Astrocyte (in vitro differentiated cells and primary cell): Measurements from ENCODE around the gene NXPH1. TPM values are rescaled to one million over a fixed set of nuclear protein-coding genes. Genes with fewer than 3 reads are reported as not detected.
A peak's percentile ranks its signal among the peaks of the same experiment; 100 is the strongest.

Experiments
- DNase-seq: peaks from one replicate; pipeline ENCODE4 v3.0.0-alpha.2; 2010; ENCODE audit warnings: low read depth
- FAIRE-seq: peaks from 2 replicates; lab custom pipeline; 2011; peaks lifted over from hg19 to GRCh38; lab: Jason Lieb, UNC
- H2AFZ ChIP-seq: 2 replicates; pipeline ENCODE4 v1.6.0; 2012; ENCODE audit warnings: low read depth, low read length, inconsistent platforms
- H3K27ac ChIP-seq: 2 replicates; pipeline ENCODE4 v1.5.1; 2011; ENCODE audit warnings: low read depth, low read length, inconsistent platforms
- H3K27me3 ChIP-seq: 2 replicates; pipeline ENCODE4 v1.6.0; 2011; ENCODE audit warnings: low read length, inconsistent platforms; ENCODE audit not compliant: insufficient read depth
- H3K36me3 ChIP-seq: 2 replicates; pipeline ENCODE4 v1.5.1; 2011; ENCODE audit warnings: low read length, inconsistent platforms; ENCODE audit not compliant: insufficient read depth
- H3K4me1 ChIP-seq: 2 replicates; pipeline ENCODE4 v1.5.1; 2011; ENCODE audit warnings: low read length, inconsistent platforms; ENCODE audit not compliant: insufficient read depth
- H3K4me2 ChIP-seq: 2 replicates; pipeline ENCODE4 v1.6.0; 2012; ENCODE audit warnings: low read length, inconsistent platforms
- H3K4me3 ChIP-seq: 2 replicates; pipeline ENCODE4 v1.5.1; 2011; ENCODE audit warnings: low read depth, mild to moderate bottlenecking, low read length, inconsistent platforms; ENCODE audit not compliant: insufficient read depth
- H3K79me2 ChIP-seq: 2 replicates; pipeline ENCODE4 v1.6.0; 2012; ENCODE audit warnings: mild to moderate bottlenecking, low read length, inconsistent platforms; ENCODE audit not compliant: insufficient read depth
- H3K9ac ChIP-seq: 2 replicates; pipeline ENCODE4 v1.6.0; 2012; ENCODE audit warnings: mild to moderate bottlenecking, low read length, inconsistent platforms
- H3K9me3 ChIP-seq: 2 replicates; pipeline ENCODE4 v1.5.1; 2012; ENCODE audit warnings: low read depth, mild to moderate bottlenecking, low read length, inconsistent platforms; ENCODE audit not compliant: insufficient read depth
- H4K20me1 ChIP-seq: 2 replicates; pipeline ENCODE4 v1.6.0; 2012; ENCODE audit warnings: low read length, inconsistent platforms; ENCODE audit not compliant: insufficient read depth
- H3K27ac Mint-ChIP-seq: one replicate; pipeline ENCODE4 v1.8.0; 2021; ENCODE audit warnings: mild to moderate bottlenecking, mixed read lengths; ENCODE audit not compliant: unreplicated experiment
- H3K27me3 Mint-ChIP-seq: one replicate; pipeline ENCODE4 v1.8.0; 2021; ENCODE audit warnings: low read depth, mixed read lengths; ENCODE audit not compliant: unreplicated experiment
- H3K36me3 Mint-ChIP-seq: one replicate; pipeline ENCODE4 v1.8.0; 2021; ENCODE audit warnings: low read depth, mixed read lengths; ENCODE audit not compliant: unreplicated experiment
- H3K4me1 Mint-ChIP-seq: one replicate; pipeline ENCODE4 v1.8.0; 2021; ENCODE audit warnings: low read depth, mixed read lengths; ENCODE audit not compliant: unreplicated experiment
- H3K4me3 Mint-ChIP-seq: one replicate; pipeline ENCODE4 v1.8.0; 2021; ENCODE audit warnings: mild to moderate bottlenecking, moderate library complexity, mixed read lengths; ENCODE audit not compliant: unreplicated experiment
- H3K9me3 Mint-ChIP-seq: one replicate; pipeline ENCODE4 v1.8.0; 2021; ENCODE audit warnings: mild to moderate bottlenecking, mixed read lengths; ENCODE audit not compliant: unreplicated experiment
- EZH2 ChIP-seq: IDR thresholded peaks from 2 replicates; pipeline ENCODE4 v1.6.1; 2012; ENCODE audit warnings: mild to moderate bottlenecking, low read length, inconsistent platforms; ENCODE audit not compliant: insufficient read depth
- total RNA-seq: library from RNA; stranded (reverse); gene quantifications from 2 replicates; pipeline ENCODE4 v1.2.1, GENCODE V29; 2021
- TF ChIP-seq, protein P1 (sequence below): IDR thresholded peaks from 2 replicates; pipeline ENCODE4 v1.5.1; 2011; ENCODE audit warnings: low read depth, mild to moderate bottlenecking, inconsistent platforms, low read length, moderate library complexity; ENCODE audit not compliant: insufficient read depth

Gene NXPH1
- total RNA-seq, 1 donor from 2014 or later: 0.16 TPM

DNA sequence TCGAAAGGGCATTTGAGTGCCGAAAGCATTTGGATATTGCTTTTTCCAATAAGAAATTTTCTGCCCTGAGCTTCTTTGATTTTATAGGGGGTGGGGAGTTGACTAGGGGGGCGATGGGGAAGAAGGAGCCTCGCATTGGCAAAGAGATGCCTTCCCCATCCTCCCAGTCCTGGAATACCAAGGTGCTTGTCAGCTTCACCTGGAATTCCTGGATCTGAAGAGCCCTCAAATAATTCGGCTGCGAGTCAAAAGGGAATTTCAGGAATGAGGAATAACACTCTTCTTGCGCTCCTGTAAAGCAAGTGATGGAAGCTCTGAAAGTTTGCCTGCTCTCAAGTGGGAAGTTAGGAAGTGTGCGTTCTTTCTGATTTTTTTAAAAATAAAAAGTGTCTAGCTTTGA is 7.3 kb downstream of the NXPH1 start:
- Mint-ChIP-seq H3K4me1 (peaks cover 8% of the 10 kb centered on the region), H3K9me3 (no peaks in the 10 kb centered on the region), H3K27ac (no peak overlapping the region), H3K27me3 (peaks cover 90% of the 10 kb centered on the region), H3K4me3 (no peak overlapping the region), H3K36me3 (no peaks in the 10 kb centered on the region)
- H3K4me1 ChIP-seq: peaks cover 3% of the 10 kb centered on the region
- H3K9me3 ChIP-seq: no peaks in the 10 kb centered on the region
- no peak overlapping the region for H3K27ac ChIP-seq
- no peak overlapping the region for H3K9ac ChIP-seq
- TF ChIP-seq, protein P1, sequence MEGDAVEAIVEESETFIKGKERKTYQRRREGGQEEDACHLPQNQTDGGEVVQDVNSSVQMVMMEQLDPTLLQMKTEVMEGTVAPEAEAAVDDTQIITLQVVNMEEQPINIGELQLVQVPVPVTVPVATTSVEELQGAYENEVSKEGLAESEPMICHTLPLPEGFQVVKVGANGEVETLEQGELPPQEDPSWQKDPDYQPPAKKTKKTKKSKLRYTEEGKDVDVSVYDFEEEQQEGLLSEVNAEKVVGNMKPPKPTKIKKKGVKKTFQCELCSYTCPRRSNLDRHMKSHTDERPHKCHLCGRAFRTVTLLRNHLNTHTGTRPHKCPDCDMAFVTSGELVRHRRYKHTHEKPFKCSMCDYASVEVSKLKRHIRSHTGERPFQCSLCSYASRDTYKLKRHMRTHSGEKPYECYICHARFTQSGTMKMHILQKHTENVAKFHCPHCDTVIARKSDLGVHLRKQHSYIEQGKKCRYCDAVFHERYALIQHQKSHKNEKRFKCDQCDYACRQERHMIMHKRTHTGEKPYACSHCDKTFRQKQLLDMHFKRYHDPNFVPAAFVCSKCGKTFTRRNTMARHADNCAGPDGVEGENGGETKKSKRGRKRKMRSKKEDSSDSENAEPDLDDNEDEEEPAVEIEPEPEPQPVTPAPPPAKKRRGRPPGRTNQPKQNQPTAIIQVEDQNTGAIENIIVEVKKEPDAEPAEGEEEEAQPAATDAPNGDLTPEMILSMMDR: no peak
- no peak for TF ChIP-seq EZH2
- no peak overlapping the region for H3K4me2 ChIP-seq
- FAIRE-seq (no peak), DNase-seq (no peak)
- no peaks in the 10 kb centered on the region for H4K20me1 ChIP-seq
- H3K4me3 ChIP-seq: no peak overlapping the region
- H3K27me3 ChIP-seq: peaks cover 67% of the 10 kb centered on the region
- no peaks in the 10 kb centered on the region for H3K36me3 ChIP-seq
- no peaks in the 10 kb centered on the region for H3K79me2 ChIP-seq
- no peak overlapping the region for H2AFZ ChIP-seq

DNA sequence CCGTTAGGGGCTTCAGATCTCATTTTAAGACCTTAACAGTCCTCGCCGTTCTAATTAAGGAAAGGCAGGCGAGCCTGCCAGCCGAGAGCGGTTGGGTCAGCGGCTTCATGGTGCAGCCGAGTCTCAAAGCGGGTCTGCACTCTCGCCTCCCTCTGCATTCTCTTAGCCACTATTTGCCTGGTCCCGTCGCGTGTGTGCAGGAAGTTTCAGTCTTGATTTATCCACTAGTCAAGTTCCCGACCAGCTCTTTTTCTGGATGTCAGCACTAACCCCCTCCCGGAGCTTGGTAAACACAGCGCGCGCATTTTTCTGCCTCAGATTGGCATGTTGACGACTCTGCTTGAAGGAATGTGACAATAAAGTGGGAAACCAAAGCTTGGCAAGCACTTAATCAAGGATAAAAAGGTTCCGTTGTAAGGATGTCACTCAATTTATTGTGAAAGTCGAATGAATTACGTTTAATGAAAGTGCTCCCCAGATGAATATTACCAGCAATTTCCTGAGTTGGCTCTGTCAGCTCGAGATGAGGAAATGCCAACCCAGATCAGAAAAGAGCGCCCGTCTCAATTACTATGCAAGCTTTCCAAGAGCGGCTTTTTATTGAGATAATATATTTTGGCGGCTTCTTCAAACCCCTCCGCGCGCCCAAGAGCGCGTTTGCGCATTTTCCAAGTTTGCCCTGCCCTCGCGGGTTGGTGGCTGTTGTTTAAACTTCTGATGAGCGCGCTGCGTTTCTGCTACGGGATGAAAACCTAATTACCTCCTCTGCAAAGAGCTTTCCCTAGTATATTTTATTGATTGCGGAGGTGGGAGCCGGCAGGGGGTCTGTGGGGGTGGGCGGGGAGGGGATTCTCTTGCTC is 7.9 kb downstream of the NXPH1 start:
- no peak overlapping the region for H3K27ac ChIP-seq
- DNase-seq (no peak), FAIRE-seq (no peak)
- H3K9ac ChIP-seq: no peak overlapping the region
- H4K20me1 ChIP-seq: no peaks in the 10 kb centered on the region
- H3K27me3 Mint-ChIP-seq: peaks cover 84% of the 10 kb centered on the region
- H3K4me3 Mint-ChIP-seq: no peak overlapping the region
- H3K4me1 Mint-ChIP-seq: peaks cover 8% of the 10 kb centered on the region
- H3K27ac Mint-ChIP-seq: no peak overlapping the region
- H3K4me1 ChIP-seq: peaks cover 3% of the 10 kb centered on the region
- no peaks in the 10 kb centered on the region for H3K9me3 ChIP-seq
- no peaks in the 10 kb centered on the region for H3K36me3 Mint-ChIP-seq
- TF ChIP-seq, protein P1: no peak
- TF ChIP-seq EZH2: peak; percentile 22
- no peaks in the 10 kb centered on the region for H3K79me2 ChIP-seq
- no peak overlapping the region for H2AFZ ChIP-seq
- no peaks in the 10 kb centered on the region for H3K36me3 ChIP-seq
- no peaks in the 10 kb centered on the region for H3K9me3 Mint-ChIP-seq
- no peak overlapping the region for H3K4me3 ChIP-seq
- no peak overlapping the region for H3K4me2 ChIP-seq
- peaks cover 61% of the 10 kb centered on the region for H3K27me3 ChIP-seq
